T-helper 17 cell (primary cell): ENCODE data around the gene ISYNA1. TPM values are rescaled to one million over a fixed set of nuclear protein-coding genes. Genes with fewer than 3 reads are reported as not detected.
A peak's percentile ranks its signal among the peaks of the same experiment; 100 is the strongest.
"Not testable (repeated sequence)": the region's sequence is repeated elsewhere in the genome, so short reads cannot be mapped to it uniquely, and the experiment has no call there.

ENCODE experiments used
- ATAC-seq: fragments of 150-1000 bp; cut with Tn5 transposase; 2 replicates; pipeline ENCODE4 v1.10.0; 2021; ENCODE audit warnings: mild to moderate bottlenecking, moderate library complexity
- DNase-seq, 3 donors: peaks; one replicate each; pipeline versions ENCODE4 v3.0.0 to v3.0.0-alpha.2; 2020 to 2021
- H3K9me3 ChIP-seq: one replicate; pipeline ENCODE4 v1.7.0; 2013; ENCODE audit warnings: low read length, mild to moderate bottlenecking; ENCODE audit not compliant: control insufficient read depth, poor library complexity, severe bottlenecking
- H3K27ac Mint-ChIP-seq: one replicate; pipeline ENCODE4 v1.8.0; 2022; ENCODE audit warnings: mild to moderate bottlenecking, moderate library complexity, mixed read lengths
- H3K27me3 Mint-ChIP-seq: one replicate; pipeline ENCODE4 v1.8.0; 2022; ENCODE audit warnings: mixed read lengths
- H3K36me3 Mint-ChIP-seq: one replicate; pipeline ENCODE4 v1.8.0; 2022; ENCODE audit warnings: low read depth, mixed read lengths
- H3K4me1 Mint-ChIP-seq: one replicate; pipeline ENCODE4 v1.8.0; 2022; ENCODE audit warnings: mild to moderate bottlenecking, mixed read lengths
- H3K4me3 Mint-ChIP-seq: one replicate; pipeline ENCODE4 v1.8.0; 2022; ENCODE audit warnings: mild to moderate bottlenecking, moderate library complexity, mixed read lengths
- total RNA-seq, 4 donors: library from RNA in 2 of 4; stranded (reverse) in 2 of 4; gene quantifications; one replicate each; pipeline ENCODE4 v1.2.3 and lab custom pipeline; 2022 to 2026

The ISYNA1 gene
- total RNA-seq, 2 donors from 2014 or later: 37.6 to 39.6 TPM

DNA sequence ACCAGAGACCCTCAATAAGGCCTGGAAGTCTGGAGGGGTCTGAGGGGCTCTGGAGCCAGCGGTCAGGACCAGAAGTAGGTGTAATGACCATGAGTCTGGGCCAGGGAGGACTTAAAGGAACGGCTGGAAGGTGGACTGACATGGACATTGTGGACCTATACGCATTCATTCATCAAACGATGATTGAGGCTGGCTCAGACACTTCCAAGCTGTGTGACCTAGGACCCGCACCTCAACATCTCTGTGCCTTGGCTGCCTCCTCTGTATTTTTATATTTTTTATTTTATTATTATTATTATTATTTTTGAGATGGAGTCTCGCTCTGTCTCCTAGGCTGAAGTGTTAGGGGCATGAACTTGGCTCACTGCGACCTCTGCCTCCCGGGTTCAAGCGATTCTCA lies 31.2 kb downstream of the ISYNA1 start:
- Mint-ChIP-seq H3K4me3 (no peak overlapping the region), H3K27me3 (peaks cover 2% of the 10 kb centered on the region), H3K27ac (no peak overlapping the region), H3K4me1 (peaks cover 6% of the 10 kb centered on the region), H3K36me3 (no peaks in the 10 kb centered on the region)
- H3K9me3 ChIP-seq: no peaks in the 10 kb centered on the region
- DNase-seq (no peak), ATAC-seq (no peak)

DNA sequence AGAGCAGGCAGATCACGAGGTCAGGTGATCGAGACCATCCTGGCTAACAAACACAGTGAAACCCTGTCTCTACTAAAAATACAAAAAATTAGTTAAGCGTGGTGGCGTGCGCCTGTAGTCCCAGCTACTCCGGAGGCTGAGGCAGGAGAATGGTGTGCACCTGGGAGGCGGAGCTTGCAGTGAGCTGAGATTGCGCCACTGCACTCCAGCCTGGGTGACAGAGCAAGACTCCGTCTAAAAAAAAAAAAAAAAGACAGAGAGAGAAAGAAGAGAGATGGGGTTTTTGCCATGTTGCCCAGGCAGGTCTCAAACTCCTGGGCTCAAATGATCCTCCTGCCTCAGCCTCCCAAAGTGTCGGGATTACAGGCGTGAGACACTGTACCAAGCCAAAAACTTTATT lies 32.2 kb downstream of the ISYNA1 start:
- H3K36me3 Mint-ChIP-seq, H3K9me3 ChIP-seq, H3K27ac Mint-ChIP-seq, H3K4me3 Mint-ChIP-seq, H3K4me1 Mint-ChIP-seq, H3K27me3 Mint-ChIP-seq, ATAC-seq, DNase-seq: not testable (repeated sequence)

DNA sequence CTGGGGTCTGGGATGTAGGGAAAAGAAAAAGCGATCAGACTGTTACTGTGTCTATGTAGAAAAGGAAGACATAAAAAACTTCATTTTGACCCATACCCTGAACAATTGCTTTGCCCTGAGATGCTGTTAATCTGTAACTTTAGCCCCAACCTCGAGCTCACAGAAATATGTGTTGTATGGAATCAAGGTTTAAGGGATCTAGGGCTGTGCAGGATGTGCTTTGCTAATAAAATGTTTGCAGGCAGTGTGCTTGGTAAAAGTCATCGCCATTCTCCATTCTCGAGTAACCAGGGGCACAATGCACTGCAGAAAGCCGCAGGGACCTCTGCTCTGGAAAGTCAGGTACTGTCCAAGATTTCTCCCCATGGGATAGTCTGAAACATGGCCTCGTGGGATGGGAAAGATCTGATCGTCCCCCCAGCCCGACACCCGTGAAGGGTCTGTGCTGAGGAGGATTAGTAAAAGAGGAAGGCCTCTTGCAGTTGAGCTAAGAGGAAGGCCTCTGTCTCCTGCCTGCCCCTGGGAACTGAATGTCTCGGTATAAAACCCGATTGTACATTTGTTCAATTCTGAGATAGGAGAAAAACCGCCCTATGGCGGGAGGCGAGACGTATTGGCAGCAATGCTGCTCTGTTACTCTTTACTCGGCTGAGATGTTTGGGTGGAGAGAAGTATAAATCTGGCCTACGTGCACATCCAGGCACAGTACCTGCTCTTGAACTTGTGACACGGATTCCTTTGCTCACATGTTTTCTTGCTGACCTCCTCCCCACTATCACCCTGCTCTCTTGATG lies 35.3 kb downstream of the ISYNA1 start:
- peak overlapping the region; percentile 7 for H3K4me3 Mint-ChIP-seq
- H3K4me1 Mint-ChIP-seq, H3K9me3 ChIP-seq, ATAC-seq, H3K36me3 Mint-ChIP-seq, H3K27ac Mint-ChIP-seq, DNase-seq: not testable (repeated sequence)
- H3K27me3 Mint-ChIP-seq: peaks cover 14% of the 10 kb centered on the region

DNA sequence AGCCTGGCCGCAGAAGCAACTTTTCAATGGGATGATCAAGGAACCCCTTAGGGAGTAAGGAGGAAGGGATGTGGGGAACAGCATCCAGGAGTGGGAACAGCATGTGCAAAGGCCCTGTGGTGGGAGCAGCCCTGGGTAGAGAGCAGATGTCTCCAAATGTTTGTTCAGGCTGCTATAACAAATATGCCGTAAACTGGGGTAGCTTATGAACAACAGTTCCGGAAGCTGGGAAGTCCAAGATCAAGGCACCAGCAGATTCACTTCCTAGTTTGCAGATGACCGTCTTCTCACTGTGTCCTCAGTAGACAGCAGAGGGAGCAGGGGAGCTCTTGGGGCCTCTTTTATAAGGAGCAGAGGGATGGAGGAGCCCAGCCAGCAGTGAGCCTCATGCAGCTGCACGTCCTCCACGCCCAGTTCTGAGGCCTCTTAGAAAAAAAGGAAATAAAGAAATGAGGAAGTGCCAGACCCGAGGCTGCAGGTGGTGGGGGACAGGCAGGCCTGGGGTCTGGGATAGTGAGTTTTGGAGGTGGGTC lies 36.3 kb downstream of the ISYNA1 start:
- Mint-ChIP-seq H3K36me3 (no peaks in the 10 kb centered on the region), H3K4me3 (peak overlapping the region; percentile 28)

DNA sequence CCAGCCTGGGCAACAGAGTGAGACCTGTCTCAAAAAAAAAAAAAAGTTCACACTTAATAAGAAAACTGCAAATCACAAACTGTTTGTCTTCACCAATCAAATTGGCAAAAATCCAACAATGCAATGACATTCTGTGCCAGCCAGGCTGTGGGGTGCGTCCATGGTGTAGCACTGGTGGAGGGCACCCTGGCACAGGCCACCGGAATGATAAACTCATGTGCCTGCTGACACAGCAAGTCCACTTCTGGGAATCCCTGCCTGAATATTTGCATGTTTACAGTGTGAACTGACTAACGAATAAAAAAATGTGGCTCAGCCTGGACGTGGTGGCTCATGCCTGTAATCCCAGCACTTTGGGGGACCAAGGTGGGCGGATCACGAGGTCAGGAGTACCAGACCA lies 38.9 kb downstream of the ISYNA1 start:
- H3K9me3 ChIP-seq: no peaks in the 10 kb centered on the region
- H3K27me3 Mint-ChIP-seq: peaks cover 30% of the 10 kb centered on the region
- no peak overlapping the region for H3K27ac Mint-ChIP-seq
- H3K4me3 Mint-ChIP-seq: no peak overlapping the region
- H3K4me1 Mint-ChIP-seq: peaks cover 6% of the 10 kb centered on the region
- DNase-seq: no peak
- no peaks in the 10 kb centered on the region for H3K36me3 Mint-ChIP-seq
- ATAC-seq: no peak

More for the DNA sequence above, 36.3 kb downstream of the ISYNA1 start:
- DNase-seq (no peak), ATAC-seq (peak; percentile 71)
- peaks cover 21% of the 10 kb centered on the region for H3K27me3 Mint-ChIP-seq
- no peaks in the 10 kb centered on the region for H3K9me3 ChIP-seq
- peaks cover 6% of the 10 kb centered on the region for H3K4me1 Mint-ChIP-seq
- H3K27ac Mint-ChIP-seq: no peak overlapping the region

DNA sequence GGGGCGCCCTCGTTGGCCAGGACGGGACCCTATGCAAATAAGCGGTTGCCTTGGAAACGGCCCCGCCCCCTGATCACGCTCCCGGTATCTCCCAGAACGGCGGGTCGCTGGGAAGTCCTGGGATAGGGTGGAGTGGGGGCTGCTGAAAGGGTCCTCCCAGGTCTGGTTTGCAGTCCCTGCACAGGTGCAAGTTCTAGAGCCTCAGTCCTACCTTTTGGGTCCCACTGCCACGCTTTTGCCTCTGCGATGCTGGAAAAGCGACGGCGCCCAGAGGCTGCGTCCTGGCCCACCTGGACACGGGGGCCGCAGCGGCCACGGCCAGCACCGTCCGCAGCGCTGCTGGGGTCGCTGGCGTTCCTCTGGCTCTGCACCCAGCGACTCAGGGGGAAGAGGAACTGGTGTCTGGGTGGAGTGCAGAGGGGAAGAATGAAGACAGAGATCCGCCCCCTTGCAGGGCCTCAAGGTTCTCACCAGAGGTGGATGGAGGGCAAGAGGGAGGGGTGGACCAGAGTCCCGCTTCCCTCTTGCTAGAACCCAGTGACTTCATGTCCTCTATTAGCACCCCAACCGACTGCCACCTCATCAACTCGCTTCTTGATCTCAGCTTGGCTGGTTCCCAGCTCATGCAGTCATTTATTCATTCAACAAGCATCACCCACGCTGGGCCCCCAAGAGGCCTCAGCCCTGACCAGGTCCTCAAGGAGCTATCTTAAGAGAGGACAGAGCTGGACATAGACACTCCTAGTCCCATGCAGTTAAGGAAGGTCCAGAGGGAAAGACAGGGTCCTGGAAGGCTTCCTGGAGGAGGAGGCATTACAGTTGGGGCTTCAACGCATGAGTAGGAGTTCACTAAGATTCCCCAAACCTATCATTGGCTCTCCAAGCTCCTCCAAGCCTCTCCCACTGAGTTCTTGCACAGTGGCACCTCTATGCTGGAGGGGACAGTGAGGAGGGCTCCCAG lies 40.4 kb downstream of the ISYNA1 start, which contains the start of gene LRRC25:
LRRC25 (minus strand) TSS at position 381 of the 961 bp plus-strand sequence. CDS start 659 bp downstream, outside the sequence.
- no peak within 1 kb of the TSS for H3K27ac Mint-ChIP-seq
- ATAC-seq (peak; percentile 77), DNase-seq (no peak)
- no peaks in the 10 kb centered on the region for H3K36me3 Mint-ChIP-seq
- H3K4me3 Mint-ChIP-seq: peak within 1 kb of the TSS; percentile 56
- peaks cover 6% of the 10 kb centered on the region for H3K4me1 Mint-ChIP-seq
- peaks cover 30% of the 10 kb centered on the region for H3K27me3 Mint-ChIP-seq
- H3K9me3 ChIP-seq: no peaks in the 10 kb centered on the region

DNA sequence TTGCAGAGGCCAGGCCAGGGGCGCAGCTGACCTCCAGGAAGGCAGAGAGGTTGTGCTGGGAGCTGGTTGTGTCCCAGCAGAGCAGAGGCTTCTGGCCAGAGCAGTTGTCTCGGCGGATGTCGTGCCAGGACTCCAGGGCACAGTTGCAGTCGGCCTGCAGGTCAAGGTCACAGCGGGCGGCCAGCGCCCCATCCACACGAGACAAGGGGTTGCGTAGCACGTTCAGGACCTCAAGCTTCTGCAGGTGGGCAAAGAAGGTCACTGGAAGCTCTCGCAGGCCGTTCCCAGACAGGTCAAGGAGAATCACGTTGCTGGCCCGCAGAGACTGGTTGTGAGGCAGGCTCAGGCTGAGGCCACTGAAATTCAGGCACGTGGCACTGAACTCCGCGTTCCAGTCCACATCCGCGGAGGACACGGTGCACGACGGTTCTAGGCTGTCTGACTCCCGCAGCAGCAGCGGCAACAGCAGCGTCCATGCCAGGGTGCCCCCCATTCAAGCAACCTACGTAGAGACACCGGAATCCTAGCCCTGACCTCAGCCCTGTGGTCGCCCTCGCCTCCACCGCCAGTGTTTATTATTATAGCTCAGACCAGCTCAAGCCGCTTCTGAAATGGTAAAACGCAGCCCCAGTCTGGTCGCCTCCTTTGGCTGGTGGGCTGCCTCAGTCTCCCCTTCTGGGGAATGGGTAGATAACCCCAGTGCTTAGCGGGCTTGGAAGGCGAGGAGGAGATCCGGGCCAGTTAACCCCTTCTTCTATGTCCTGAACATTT lies 41.3 kb downstream of the ISYNA1 start:
- no peak overlapping the region for H3K27ac Mint-ChIP-seq
- H3K4me3 Mint-ChIP-seq: peak overlapping the region; percentile 56
- no peaks in the 10 kb centered on the region for H3K36me3 Mint-ChIP-seq
- no peak for DNase-seq
- H3K9me3 ChIP-seq: no peaks in the 10 kb centered on the region
- peaks cover 27% of the 10 kb centered on the region for H3K27me3 Mint-ChIP-seq
- ATAC-seq: no peak
- H3K4me1 Mint-ChIP-seq: peaks cover 4% of the 10 kb centered on the region

DNA sequence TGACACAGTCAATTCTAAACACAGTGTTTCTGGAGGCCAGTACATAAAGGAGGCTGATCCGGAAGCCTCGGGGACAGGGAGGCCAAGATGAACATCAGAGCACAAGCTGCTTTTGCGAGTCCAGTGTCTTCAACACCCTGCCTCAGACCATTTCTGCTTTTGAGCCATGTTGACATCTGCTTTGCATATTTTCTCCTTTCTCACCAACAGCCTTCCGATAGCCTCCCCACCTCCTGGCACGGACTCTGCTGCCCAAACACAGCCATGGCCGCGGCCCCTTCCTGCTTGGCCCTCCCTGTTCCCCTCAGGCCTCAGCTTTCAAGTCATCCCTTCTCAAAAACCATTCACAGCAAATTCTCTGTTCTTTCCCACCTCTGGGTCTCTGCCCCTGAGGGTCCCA lies 44.1 kb downstream of the ISYNA1 start:
- Mint-ChIP-seq H3K4me1 (peaks cover 3% of the 10 kb centered on the region), H3K27ac (no peak overlapping the region), H3K27me3 (peaks cover 37% of the 10 kb centered on the region), H3K4me3 (no peak overlapping the region), H3K36me3 (no peaks in the 10 kb centered on the region)
- ATAC-seq (no peak), DNase-seq (no peak)
- no peaks in the 10 kb centered on the region for H3K9me3 ChIP-seq

DNA sequence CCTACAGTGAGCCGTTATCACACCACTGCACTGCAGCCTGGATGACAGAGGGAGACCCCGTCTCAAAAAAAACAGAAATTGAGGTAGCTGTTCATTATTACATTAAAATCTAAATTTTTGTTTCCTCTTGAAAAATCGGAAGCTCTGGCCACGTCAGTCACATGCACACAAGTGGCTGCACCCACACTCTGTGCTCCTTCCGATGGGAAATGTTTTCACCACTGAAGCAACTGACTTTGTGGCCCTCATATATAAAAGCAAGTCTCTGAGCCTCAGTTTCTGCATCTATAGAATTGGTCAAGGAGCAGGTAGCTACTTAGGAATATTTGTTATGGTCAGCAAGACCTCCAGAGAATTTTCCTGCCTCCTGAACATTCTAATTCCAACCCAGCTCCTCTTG lies 45.0 kb downstream of the ISYNA1 start:
- DNase-seq (no peak), ATAC-seq (no peak)
- Mint-ChIP-seq H3K27ac (no peak overlapping the region), H3K36me3 (no peaks in the 10 kb centered on the region), H3K4me1 (peaks cover 8% of the 10 kb centered on the region), H3K27me3 (peaks cover 32% of the 10 kb centered on the region), H3K4me3 (no peak overlapping the region)
- H3K9me3 ChIP-seq: no peaks in the 10 kb centered on the region

DNA sequence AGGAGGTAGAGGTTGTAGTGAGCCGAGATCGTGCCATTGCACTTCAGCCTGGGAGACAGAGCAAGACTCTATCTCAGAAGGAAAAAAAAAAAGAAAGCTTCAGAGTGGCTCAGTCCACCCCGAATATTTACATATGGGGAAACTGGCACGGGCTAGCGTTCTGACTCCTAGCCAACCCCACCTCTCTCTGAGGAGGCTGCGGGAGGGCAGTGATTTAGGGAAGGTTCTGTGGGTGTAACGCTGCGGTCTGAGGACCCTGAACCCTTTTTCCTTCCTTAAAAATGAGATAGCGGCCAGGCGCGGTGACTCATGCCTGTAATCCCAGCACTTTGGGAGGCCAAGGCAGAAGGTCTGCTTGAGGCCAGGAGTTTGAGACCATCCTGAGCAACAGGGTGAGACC lies 45.5 kb downstream of the ISYNA1 start:
- Mint-ChIP-seq H3K27ac (no peak overlapping the region), H3K4me1 (peaks cover 9% of the 10 kb centered on the region), H3K27me3 (peaks cover 31% of the 10 kb centered on the region), H3K4me3 (no peak overlapping the region), H3K36me3 (no peaks in the 10 kb centered on the region)
- H3K9me3 ChIP-seq: no peaks in the 10 kb centered on the region
- DNase-seq: no peak
- no peak for ATAC-seq

DNA sequence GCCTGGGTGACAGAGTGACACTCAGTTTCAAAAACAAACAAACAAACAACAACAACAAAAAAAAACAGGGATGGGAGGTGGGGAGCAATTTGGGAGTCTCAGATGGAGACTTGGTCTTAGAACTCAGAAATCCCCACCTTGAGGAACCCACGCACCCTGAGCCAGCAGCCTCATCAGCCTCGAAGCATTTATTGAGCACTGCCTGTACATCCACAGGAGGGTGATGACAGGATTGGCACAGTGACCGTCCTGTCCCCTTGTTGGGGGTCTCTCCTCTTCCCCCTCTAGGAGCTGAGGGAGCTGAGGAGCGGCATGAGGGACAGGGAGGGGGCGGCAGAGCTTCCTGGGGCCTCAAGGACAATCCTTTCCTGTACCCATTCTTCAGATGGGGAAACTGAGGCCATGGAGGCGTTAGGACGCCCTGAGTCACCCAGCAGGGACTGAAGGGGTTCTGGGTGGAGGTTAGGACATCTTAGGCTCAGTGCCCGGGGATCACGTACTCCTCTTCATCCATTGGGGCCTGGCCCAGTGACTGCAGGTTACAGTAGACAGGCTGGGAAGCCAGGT lies 46.3 kb downstream of the ISYNA1 start:
- Mint-ChIP-seq H3K27me3 (peaks cover 32% of the 10 kb centered on the region), H3K27ac (no peak overlapping the region), H3K4me3 (no peak overlapping the region), H3K36me3 (no peaks in the 10 kb centered on the region), H3K4me1 (peaks cover 9% of the 10 kb centered on the region)
- H3K9me3 ChIP-seq: no peaks in the 10 kb centered on the region
- DNase-seq (no peak), ATAC-seq (no peak)

DNA sequence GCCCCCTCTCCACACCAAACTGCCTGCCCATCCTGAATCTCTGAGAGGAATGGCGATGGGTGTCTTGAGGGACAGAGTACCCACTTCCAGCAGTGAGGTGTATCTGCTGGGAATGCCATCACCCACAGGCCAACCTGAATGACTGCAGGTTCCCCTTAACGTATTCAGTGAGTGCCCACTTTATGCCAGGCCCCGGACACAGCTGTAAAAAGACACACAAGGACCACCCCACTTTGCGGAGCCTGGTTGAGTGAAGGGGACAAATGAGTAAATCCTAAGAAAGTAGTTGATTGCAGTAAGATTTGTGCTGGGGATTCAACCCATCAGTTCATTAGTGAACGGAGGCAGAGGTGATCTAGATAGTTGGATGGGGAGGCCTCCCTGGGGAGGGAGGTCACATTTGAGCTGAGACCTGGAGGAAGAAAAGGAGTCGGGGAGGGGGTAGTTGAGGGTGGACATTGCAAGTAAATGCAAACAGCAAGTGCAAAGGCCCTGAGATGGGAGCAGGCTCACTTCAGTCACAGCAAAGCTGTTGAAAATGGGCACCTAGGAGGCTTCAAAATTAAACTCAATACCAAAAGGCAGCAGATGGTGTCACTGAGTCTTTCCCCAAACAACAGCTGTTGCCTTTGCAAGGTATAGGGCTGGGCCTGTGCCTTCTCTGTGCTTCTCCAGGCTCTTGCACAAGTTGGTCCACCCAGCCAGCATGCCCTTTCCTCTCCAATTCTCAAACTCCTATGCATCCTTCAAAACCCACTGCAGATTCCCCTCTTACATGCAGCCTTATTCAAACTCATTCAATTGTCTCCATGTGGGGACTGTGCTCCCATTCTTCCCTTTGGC lies 47.6 kb downstream of the ISYNA1 start:
- Mint-ChIP-seq H3K27me3 (peaks cover 32% of the 10 kb centered on the region), H3K36me3 (no peaks in the 10 kb centered on the region), H3K27ac (no peak overlapping the region), H3K4me1 (peaks cover 9% of the 10 kb centered on the region), H3K4me3 (peak overlapping the region; percentile 63)
- no peaks in the 10 kb centered on the region for H3K9me3 ChIP-seq
- ATAC-seq (no peak), DNase-seq (no peak)
